ENCODE data around the gene SKIC2. TPM values are rescaled to one million over a fixed set of nuclear protein-coding genes. Genes with fewer than 3 reads are reported as not detected.
"Not testable (repeated sequence)": the region's sequence is repeated elsewhere in the genome, so short reads cannot be mapped to it uniquely, and the experiment has no call there.

The SKIC2 gene
- total RNA-seq, 1 donor from 2014 or later, result 21.0 TPM

DNA sequence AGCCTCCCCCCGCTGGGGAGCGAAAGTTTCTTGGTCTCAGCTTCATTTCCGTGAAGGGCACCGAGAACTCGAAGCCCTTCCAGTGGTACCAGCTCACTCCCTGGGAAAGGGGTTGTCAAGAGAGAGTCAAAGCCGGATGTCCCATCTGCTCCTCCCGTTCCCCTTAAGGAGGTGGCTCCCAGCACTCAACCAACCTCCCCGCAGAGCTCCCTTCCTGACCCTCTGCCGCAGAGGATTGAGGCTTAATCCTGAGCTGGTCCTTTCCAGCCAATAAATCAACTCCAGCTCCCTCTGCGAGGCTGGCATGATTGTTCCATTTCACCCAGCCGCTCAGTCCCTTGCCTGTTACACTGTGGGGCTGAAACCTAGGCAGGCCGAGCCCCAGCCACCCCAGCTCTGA is 49.6 kb downstream of the SKIC2 start:
- H3K36me3 Mint-ChIP-seq; H3K9me3 ChIP-seq (ENCODE audit: low read depth); H3K4me1 Mint-ChIP-seq; H3K27me3 Mint-ChIP-seq (ENCODE audit: insufficient read depth, low read depth); H3K4me3 Mint-ChIP-seq; H3K9ac ChIP-seq; H3K27me3 ChIP-seq; H3K79me2 ChIP-seq (ENCODE audit: low read depth); H3K27ac Mint-ChIP-seq; H3K27ac ChIP-seq; H3K4me2 ChIP-seq; H2AFZ ChIP-seq (replicated peaks); H3K36me3 ChIP-seq; H3K4me1 ChIP-seq; H3F3A ChIP-seq (ENCODE audit: low read depth); H3K4me3 ChIP-seq; H3K9me3 Mint-ChIP-seq; H4K20me1 ChIP-seq (ENCODE audit: low read depth): not testable (repeated sequence)
- peak; percentile 2 for DNase-seq (ENCODE audit: low spot score)

DNA sequence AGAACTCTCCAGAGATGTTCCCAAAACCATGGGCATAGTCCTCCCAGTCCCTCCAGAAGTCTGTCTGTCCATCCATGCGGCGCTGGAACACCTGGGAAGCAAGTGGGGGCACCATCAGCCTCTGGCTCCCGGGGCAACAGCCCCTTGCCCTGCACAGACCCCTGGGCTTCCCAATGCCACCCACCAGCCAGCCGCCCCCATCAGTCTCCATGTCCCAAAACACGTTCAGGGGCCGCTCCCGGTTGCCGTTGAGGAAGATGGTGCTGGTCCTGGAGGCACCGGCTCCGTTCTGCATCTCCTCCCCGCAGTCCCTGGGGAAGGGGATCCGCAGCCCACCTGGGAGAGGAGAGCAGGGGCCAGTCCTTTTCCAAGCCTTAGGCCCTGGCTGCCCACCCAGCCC is 50.6 kb downstream of the SKIC2 start:
- not testable (repeated sequence) for H3K36me3 Mint-ChIP-seq; DNase-seq (ENCODE audit: low spot score); H3K4me2 ChIP-seq; H2AFZ ChIP-seq (replicated peaks); H3K4me1 ChIP-seq; H3K4me1 Mint-ChIP-seq; H3K4me3 Mint-ChIP-seq; H3F3A ChIP-seq (ENCODE audit: low read depth); H3K79me2 ChIP-seq (ENCODE audit: low read depth); H3K27ac ChIP-seq; H3K9ac ChIP-seq; H3K27me3 Mint-ChIP-seq (ENCODE audit: insufficient read depth, low read depth); H4K20me1 ChIP-seq (ENCODE audit: low read depth); H3K9me3 Mint-ChIP-seq; H3K4me3 ChIP-seq; H3K36me3 ChIP-seq; H3K27ac Mint-ChIP-seq; H3K9me3 ChIP-seq (ENCODE audit: low read depth); H3K27me3 ChIP-seq

DNA sequence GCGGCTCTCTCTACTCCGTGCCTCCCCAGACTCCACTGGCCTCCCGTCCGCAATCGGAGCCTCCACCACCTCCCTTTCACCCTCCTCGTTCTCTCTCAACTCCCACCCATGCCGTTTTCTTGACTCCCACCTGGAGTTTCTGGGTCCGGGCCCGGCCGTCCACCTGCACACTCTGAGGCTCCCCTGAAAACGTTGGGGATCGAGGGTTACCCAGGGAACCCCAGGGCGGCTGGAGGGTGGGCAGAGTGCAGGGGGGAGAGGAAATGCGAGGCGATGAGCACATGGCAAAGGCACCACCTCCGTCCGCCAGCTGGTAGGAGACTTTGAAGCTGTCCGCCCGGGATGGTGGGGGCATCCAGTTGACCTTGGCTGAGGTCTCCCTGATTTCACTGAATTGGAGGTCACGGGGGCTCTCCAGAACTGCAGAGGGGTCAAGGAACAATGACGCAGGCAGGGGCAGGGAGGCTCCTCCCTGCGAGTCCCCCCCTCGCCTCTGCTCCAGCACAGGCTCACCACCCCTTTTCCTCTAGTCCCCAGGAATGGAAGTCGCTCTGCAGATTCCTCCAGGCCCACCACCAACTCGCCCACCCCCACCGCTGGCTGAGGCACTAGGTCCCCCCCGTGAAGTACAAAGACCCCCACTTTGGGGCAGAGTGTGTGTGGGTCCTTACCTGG is 52.0 kb downstream of the SKIC2 start:
- not testable (repeated sequence) for H3K4me2 ChIP-seq; H3K4me3 Mint-ChIP-seq; H3K79me2 ChIP-seq (ENCODE audit: low read depth); H3K27me3 ChIP-seq; H3K4me1 Mint-ChIP-seq; H3K27me3 Mint-ChIP-seq (ENCODE audit: insufficient read depth, low read depth); H3K9me3 ChIP-seq (ENCODE audit: low read depth); H3K36me3 ChIP-seq; H3F3A ChIP-seq (ENCODE audit: low read depth); H3K4me1 ChIP-seq; DNase-seq (ENCODE audit: low spot score); H2AFZ ChIP-seq (replicated peaks); H3K27ac Mint-ChIP-seq; H3K36me3 Mint-ChIP-seq; H3K9ac ChIP-seq; H4K20me1 ChIP-seq (ENCODE audit: low read depth); H3K27ac ChIP-seq; H3K9me3 Mint-ChIP-seq; H3K4me3 ChIP-seq

DNA sequence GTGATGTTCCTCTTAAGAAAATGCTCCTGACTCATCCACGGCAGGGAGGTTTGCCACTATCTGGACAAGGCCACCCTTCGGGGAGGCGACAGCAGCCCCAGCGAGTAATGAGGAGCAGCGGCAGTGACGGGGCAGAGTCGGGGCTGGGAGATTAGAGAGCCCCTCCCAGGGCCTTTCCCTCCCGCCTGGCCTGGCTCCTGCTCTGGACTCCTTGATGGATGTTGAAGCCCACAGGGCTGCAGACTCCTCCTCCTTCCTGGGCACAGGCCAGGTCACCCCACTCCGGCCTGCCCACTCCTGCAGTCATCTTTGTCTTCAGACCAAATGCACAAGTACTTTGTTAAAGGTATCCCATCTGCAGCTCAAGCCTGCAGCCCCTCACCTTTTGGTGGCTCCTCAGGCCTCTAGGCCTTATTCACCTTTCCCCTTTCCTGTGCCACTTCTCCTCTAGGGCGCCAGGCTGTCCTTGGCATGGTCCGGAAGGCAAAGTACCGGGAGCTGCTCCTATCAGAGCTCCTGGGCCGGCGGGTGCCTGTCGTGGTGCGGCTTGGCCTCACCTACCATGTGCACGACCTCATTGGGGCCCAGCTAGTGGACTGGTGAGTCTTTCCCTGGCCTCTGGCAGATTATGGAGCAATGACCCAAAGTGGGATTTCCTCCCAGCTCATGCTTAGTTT is 54.1 kb downstream of the SKIC2 start:
- H3F3A ChIP-seq (ENCODE audit: low read depth); H3K27me3 ChIP-seq; H3K27me3 Mint-ChIP-seq (ENCODE audit: insufficient read depth, low read depth); H3K79me2 ChIP-seq (ENCODE audit: low read depth); H3K36me3 ChIP-seq; H3K4me1 ChIP-seq; H3K27ac Mint-ChIP-seq; H3K36me3 Mint-ChIP-seq; H3K4me3 Mint-ChIP-seq; H3K4me3 ChIP-seq; H3K9me3 ChIP-seq (ENCODE audit: low read depth); H3K4me2 ChIP-seq; H3K4me1 Mint-ChIP-seq; H3K9ac ChIP-seq; H4K20me1 ChIP-seq (ENCODE audit: low read depth); H3K27ac ChIP-seq; H3K9me3 Mint-ChIP-seq; H2AFZ ChIP-seq (replicated peaks): not testable (repeated sequence)
- DNase-seq (ENCODE audit: low spot score), result peak; percentile 0

DNA sequence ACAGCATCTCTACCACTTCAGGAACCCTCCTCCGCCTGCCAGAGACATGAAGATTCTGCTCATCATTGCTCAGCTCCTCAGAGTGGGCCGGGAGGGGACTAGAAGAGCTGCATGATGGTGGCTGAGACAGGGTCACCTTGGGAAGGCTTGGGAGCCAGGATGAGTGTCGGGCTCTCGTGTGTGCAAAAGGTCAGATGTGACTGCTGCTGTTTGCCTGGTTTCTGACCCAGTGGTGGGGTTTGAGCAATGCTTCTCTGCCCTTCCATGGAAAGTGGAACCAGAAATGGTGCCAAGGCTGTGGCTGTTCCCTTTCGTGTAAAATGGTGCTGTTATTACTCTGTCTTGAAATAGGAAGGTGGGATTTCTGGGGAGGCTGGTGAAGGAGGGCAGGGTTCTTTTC is 54.8 kb downstream of the SKIC2 start:
- H3K36me3 ChIP-seq; H3K4me2 ChIP-seq; H3K4me3 ChIP-seq; H3K9me3 Mint-ChIP-seq; H3K27ac ChIP-seq; H3K4me3 Mint-ChIP-seq; H3K27ac Mint-ChIP-seq; H4K20me1 ChIP-seq (ENCODE audit: low read depth); H3K4me1 Mint-ChIP-seq; H3K9me3 ChIP-seq (ENCODE audit: low read depth); H2AFZ ChIP-seq (replicated peaks); H3K9ac ChIP-seq; H3K36me3 Mint-ChIP-seq; H3F3A ChIP-seq (ENCODE audit: low read depth); H3K27me3 ChIP-seq; H3K4me1 ChIP-seq; H3K79me2 ChIP-seq (ENCODE audit: low read depth); DNase-seq (ENCODE audit: low spot score); H3K27me3 Mint-ChIP-seq (ENCODE audit: insufficient read depth, low read depth): not testable (repeated sequence)

DNA sequence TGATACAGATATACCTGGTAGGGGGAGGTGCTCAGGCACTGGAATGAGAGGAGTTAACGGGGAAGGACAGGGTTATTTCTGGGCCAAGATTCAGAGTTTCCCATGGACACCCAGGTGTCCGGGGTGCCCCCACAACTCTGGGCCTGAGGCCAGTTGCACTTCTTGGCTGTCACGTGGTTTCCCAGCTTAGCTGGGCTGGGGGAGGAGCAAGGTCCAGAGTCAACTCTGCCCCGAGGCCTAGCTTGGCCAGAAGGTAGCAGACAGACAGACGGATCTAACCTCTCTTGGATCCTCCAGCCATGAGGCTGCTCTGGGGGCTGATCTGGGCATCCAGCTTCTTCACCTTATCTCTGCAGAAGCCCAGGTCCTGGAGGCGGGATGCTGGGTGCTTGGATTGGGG is 55.6 kb downstream of the SKIC2 start, which contains the start of gene C4B:
TSS of gene C4B (plus strand) at position 249 of the 400 bp plus-strand sequence. CDS start at position 300, 51 bp downstream.
- not testable (repeated sequence) for H3K4me1 Mint-ChIP-seq, H3K4me3 Mint-ChIP-seq

More for the DNA sequence above, 55.6 kb downstream of the SKIC2 start, which contains the start of gene C4B:
- H2AFZ ChIP-seq (replicated peaks); H3K27ac ChIP-seq; H3K79me2 ChIP-seq (ENCODE audit: low read depth); H4K20me1 ChIP-seq (ENCODE audit: low read depth); H3K27me3 ChIP-seq; H3K9ac ChIP-seq; H3K9me3 Mint-ChIP-seq; H3K36me3 ChIP-seq; DNase-seq (ENCODE audit: low spot score); H3K4me2 ChIP-seq; H3K27ac Mint-ChIP-seq; H3K4me1 ChIP-seq; H3K9me3 ChIP-seq (ENCODE audit: low read depth); H3K27me3 Mint-ChIP-seq (ENCODE audit: insufficient read depth, low read depth); H3F3A ChIP-seq (ENCODE audit: low read depth); H3K4me3 ChIP-seq; H3K36me3 Mint-ChIP-seq: not testable (repeated sequence)

MicroRNAs encoded within 50 kb of the gene (microRNA counts, 767-probe panel; counts per million panel counts)
- microRNA hsa-miR-1236, result 460 counts per million, percentile 90 among the panel's probes with 10 or more counts

Small RNA genes lying within 50 kb of the gene (microRNA-seq; reads per million reads assigned to microRNA genes)
- gene MIR1236, result not detected

Small RNA genes lying within 50 kb of the gene (small RNA-seq; reads per million reads assigned to genes)
- not detected for gene AL645922.1

Other genes with a start within 250 kb of the SKIC2 start
- gene LY6G6D, start 243.8 kb upstream of the SKIC2 start, total RNA-seq (ENCODE audit: low replicate concordance), result 0.90 TPM in 1 of 2 replicates, not detected in the other
- gene LY6G6C, start 237.4 kb upstream of the SKIC2 start, total RNA-seq (ENCODE audit: low replicate concordance), result not detected in 2 replicates
- gene MPIG6B, start 235.8 kb upstream of the SKIC2 start, total RNA-seq (ENCODE audit: low replicate concordance), result not detected in 2 replicates
- 94.3 and 202 TPM in 2 replicates for gene DDAH2, start 229.9 kb upstream of the SKIC2 start, total RNA-seq (ENCODE audit: low replicate concordance)
- gene CLIC1, start 222.6 kb upstream of the SKIC2 start, total RNA-seq (ENCODE audit: low replicate concordance), result 234 and 307 TPM in 2 replicates
- 45.5 and 50.9 TPM in 2 replicates for gene MSH5, start 219.2 kb upstream of the SKIC2 start, total RNA-seq (ENCODE audit: low replicate concordance)
- gene SAPCD1, start 196.5 kb upstream of the SKIC2 start, total RNA-seq (ENCODE audit: low replicate concordance), result 10.1 and 11.9 TPM in 2 replicates
- gene VWA7, start 181.8 kb upstream of the SKIC2 start, total RNA-seq (ENCODE audit: low replicate concordance), result 0.15 and 0.34 TPM in 2 replicates
- gene VARS1, start 163.4 kb upstream of the SKIC2 start, total RNA-seq (ENCODE audit: low replicate concordance), result 34.1 and 66.8 TPM in 2 replicates
- gene LSM2, start 152.2 kb upstream of the SKIC2 start, total RNA-seq (ENCODE audit: low replicate concordance), result 105 and 125 TPM in 2 replicates
- gene HSPA1L, start 143.9 kb upstream of the SKIC2 start, total RNA-seq (ENCODE audit: low replicate concordance), result 0.49 and 1.2 TPM in 2 replicates
- 36.0 and 84.3 TPM in 2 replicates for gene HSPA1A, start 143.6 kb upstream of the SKIC2 start, total RNA-seq (ENCODE audit: low replicate concordance)
- gene HSPA1B, start 131.4 kb upstream of the SKIC2 start, total RNA-seq (ENCODE audit: low replicate concordance), result 35.3 and 65.1 TPM in 2 replicates
- 17.4 and 30.3 TPM in 2 replicates for gene NEU1, start 96.4 kb upstream of the SKIC2 start, total RNA-seq (ENCODE audit: low replicate concordance)
- 0.32 and 0.93 TPM in 2 replicates for gene SLC44A4, start 80.2 kb upstream of the SKIC2 start, total RNA-seq (ENCODE audit: low replicate concordance)
- 93.3 and 189 TPM in 2 replicates for gene EHMT2, start 61.5 kb upstream of the SKIC2 start, total RNA-seq (ENCODE audit: low replicate concordance)
- 8.4 and 25.6 TPM in 2 replicates for gene ZBTB12, start 57.1 kb upstream of the SKIC2 start, total RNA-seq (ENCODE audit: low replicate concordance)
- 1.1 and 1.4 TPM in 2 replicates for gene C2, start 31.5 kb upstream of the SKIC2 start, total RNA-seq (ENCODE audit: low replicate concordance)
- 0.50 TPM in 1 of 2 replicates, not detected in the other for gene CFB, start 13.1 kb upstream of the SKIC2 start, total RNA-seq (ENCODE audit: low replicate concordance)
- 129 and 135 TPM in 2 replicates for gene NELFE, start 204 bp upstream of the SKIC2 start, total RNA-seq (ENCODE audit: low replicate concordance)
- 10.2 and 23.0 TPM in 2 replicates for gene DXO, start 13.0 kb downstream of the SKIC2 start, total RNA-seq (ENCODE audit: low replicate concordance)
- 1.7 and 4.3 TPM in 2 replicates for gene C4A, start 22.9 kb downstream of the SKIC2 start, total RNA-seq (ENCODE audit: low replicate concordance)
- 0.30 and 1.5 TPM in 2 replicates for gene C4B, start 55.6 kb downstream of the SKIC2 start, total RNA-seq (ENCODE audit: low replicate concordance)
- 0.09 TPM in 1 of 2 replicates, not detected in the other for gene CYP21A2, start 79.2 kb downstream of the SKIC2 start, total RNA-seq (ENCODE audit: low replicate concordance)
- gene TNXB, start 150.2 kb downstream of the SKIC2 start, total RNA-seq (ENCODE audit: low replicate concordance), result 0.71 and 3.2 TPM in 2 replicates
- gene ATF6B, start 169.1 kb downstream of the SKIC2 start, total RNA-seq (ENCODE audit: low replicate concordance), result 19.4 and 41.8 TPM in 2 replicates
- gene FKBPL, start 171.1 kb downstream of the SKIC2 start, total RNA-seq (ENCODE audit: low replicate concordance), result 3.6 and 11.8 TPM in 2 replicates
- gene PRRT1, start 192.8 kb downstream of the SKIC2 start, total RNA-seq (ENCODE audit: low replicate concordance), result 0.40 TPM in 1 of 2 replicates, not detected in the other
- 18.6 and 38.2 TPM in 2 replicates for gene PPT2, start 195.0 kb downstream of the SKIC2 start, total RNA-seq (ENCODE audit: low replicate concordance)
- 3.8 and 16.1 TPM in 2 replicates for gene EGFL8, start 205.4 kb downstream of the SKIC2 start, total RNA-seq (ENCODE audit: low replicate concordance)
- gene AGPAT1, start 216.9 kb downstream of the SKIC2 start, total RNA-seq (ENCODE audit: low replicate concordance), result 46.9 and 105 TPM in 2 replicates
- 129 and 169 TPM in 2 replicates for gene RNF5, start 219.2 kb downstream of the SKIC2 start, total RNA-seq (ENCODE audit: low replicate concordance)
- gene AGER, start 225.1 kb downstream of the SKIC2 start, total RNA-seq (ENCODE audit: low replicate concordance), result 1.1 and 1.4 TPM in 2 replicates
- 53.3 and 114 TPM in 2 replicates for gene PBX2, start 231.0 kb downstream of the SKIC2 start, total RNA-seq (ENCODE audit: low replicate concordance)
- 3.4 and 4.5 TPM in 2 replicates for gene GPSM3, start 233.5 kb downstream of the SKIC2 start, total RNA-seq (ENCODE audit: low replicate concordance)